NCI-H1694 (cell line): ENCODE measurements around the gene UPF2.
A peak's percentile ranks its signal among the peaks of the same experiment; 100 is the strongest.
"Not testable (repeated sequence)": the region's sequence is repeated elsewhere in the genome, so short reads cannot be mapped to it uniquely, and the experiment has no call there.

ENCODE experiments used
- DNase-seq: peaks from one replicate; lab custom pipeline; 2025; lab: John Stamatoyannopoulos, UW

Gene UPF2

GRCh38 chr10:12042797-12043651 is at the start of gene UPF2:
Gene UPF2, minus strand, starts transcription at chr10:12042809. Its CDS starts 7,386 bp downstream, at chr10:12035423.
- peak; percentile 91 for DNase-seq

- no peak for DNase-seq
These were observed 48.8 kb upstream of the UPF2 start for GRCh38 chr10:12091421-12091820.

GRCh38 chr10:12088919-12089318 is 46.3 kb upstream of the UPF2 start:
- DNase-seq = no peak

GRCh38 chr10:12081879-12082557 is 39.4 kb upstream of the UPF2 start:
- no peak for DNase-seq

- no peak for DNase-seq
These were observed 38.9 kb upstream of the UPF2 start for GRCh38 chr10:12081470-12081869.

- no peak for DNase-seq
These were observed 35.1 kb upstream of the UPF2 start for GRCh38 chr10:12077580-12078180.

- no peak for DNase-seq
These were observed 30.9 kb upstream of the UPF2 start for GRCh38 chr10:12073526-12073925.

GRCh38 chr10:12071441-12071840 is 28.8 kb upstream of the UPF2 start:
- DNase-seq = not testable (repeated sequence)

- DNase-seq = peak; percentile 91
These were observed 26.1 kb upstream of the UPF2 start, which contains the start of gene DHTKD1 for GRCh38 chr10:12068449-12069269. Gene DHTKD1, plus strand, starts transcription at chr10:12068954. Its CDS starts 80 bp downstream, at chr10:12069034.

- DNase-seq = no peak
These were observed 24.7 kb upstream of the UPF2 start for GRCh38 chr10:12067336-12067735.

- DNase-seq = no peak
These were observed 20.8 kb upstream of the UPF2 start for GRCh38 chr10:12063483-12063818.

GRCh38 chr10:12062754-12063482 is 20.3 kb upstream of the UPF2 start:
- no peak for DNase-seq

- no peak for DNase-seq
These were observed 18.5 kb upstream of the UPF2 start for GRCh38 chr10:12061124-12061523.

GRCh38 chr10:12056748-12057147 is 14.1 kb upstream of the UPF2 start:
- DNase-seq = no peak

- DNase-seq = no peak
These were observed 13.1 kb upstream of the UPF2 start for GRCh38 chr10:12055732-12056131.

GRCh38 chr10:12051241-12051640 is 8.6 kb upstream of the UPF2 start:
- DNase-seq = no peak

GRCh38 chr10:12050528-12050927 is 7.9 kb upstream of the UPF2 start:
- DNase-seq = no peak

GRCh38 chr10:12048547-12048946 is 5.9 kb upstream of the UPF2 start:
- DNase-seq = no peak

GRCh38 chr10:12045596-12045995 is 3.0 kb upstream of the UPF2 start:
- no peak for DNase-seq

- no peak for DNase-seq
These were observed 206 bp downstream of the UPF2 start for GRCh38 chr10:12042409-12042796.

- no peak for DNase-seq
These were observed 722 bp downstream of the UPF2 start for GRCh38 chr10:12041766-12042408.
